ENCODE measurements around the gene TRMT61B. TPM values are rescaled to one million over a fixed set of nuclear protein-coding genes. Genes with fewer than 3 reads are reported as not detected.

The TRMT61B gene
- 10 to 100 TPM; 15.1 to 16.0 TPM for total RNA-seq

DNA sequence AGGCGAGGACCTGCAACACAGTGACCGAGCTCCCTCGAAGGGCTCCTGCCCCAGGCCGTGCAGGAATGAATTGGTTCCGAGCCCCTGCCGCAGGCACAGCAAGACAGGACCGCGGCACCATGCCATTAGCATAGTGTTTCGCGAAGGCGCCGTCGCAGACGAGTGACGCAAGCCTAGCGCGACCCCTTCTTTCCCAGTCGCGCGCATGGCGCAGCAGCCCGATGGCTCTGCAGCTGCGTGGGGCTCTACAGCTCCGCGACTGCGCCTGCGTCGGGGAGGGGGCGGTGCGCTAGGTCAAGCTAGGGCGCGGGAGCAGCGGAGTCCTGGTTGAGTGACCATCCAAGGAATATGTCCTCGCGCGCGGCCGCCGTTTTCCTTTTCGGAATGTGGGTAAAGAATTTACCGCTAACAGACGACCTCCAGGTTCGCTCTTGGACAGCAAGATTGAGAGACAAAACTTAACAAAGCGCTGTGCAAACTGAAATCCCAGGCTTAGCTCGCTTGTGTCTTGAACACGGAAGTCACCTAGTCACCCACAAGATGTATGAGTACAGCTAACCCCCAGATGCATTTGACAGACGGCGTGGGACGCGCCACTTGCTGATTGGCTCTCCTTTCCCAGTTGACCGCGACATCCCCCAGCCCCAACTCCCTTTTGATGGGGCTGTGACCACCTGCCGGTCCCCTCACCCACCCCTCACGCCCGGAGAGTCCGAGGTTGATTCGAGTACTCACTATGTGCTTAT lies at the start of gene TRMT61B:
TSS of gene TRMT61B (minus strand) at position 164 of the 746 bp plus-strand sequence. CDS start at position 132, 32 bp downstream.
- DNase-seq (peak; percentile 97), ATAC-seq (ENCODE audit: low read depth) (peak; percentile 99)
- POLR2A ChIA-PET = interaction anchor here (0.6 to 4.3 kb wide), 10 partner anchors 12 to 365 kb away, joined by 3 to 73 read pairs (median 4); partner anchors contain the start of genes PPP1CB, SPDYA and WDR43
- peak within 1 kb of the TSS; percentile 94 for H3K4me3 Mint-ChIP-seq
- H3K4me1 Mint-ChIP-seq = peaks cover 20% of the 10 kb centered on the region
- peaks cover 16% of the 10 kb centered on the region for H3K27me3 Mint-ChIP-seq
- H3K9me3 Mint-ChIP-seq = no peaks in the 10 kb centered on the region
- H3K36me3 Mint-ChIP-seq = no peaks in the 10 kb centered on the region
- peak within 1 kb of the TSS; percentile 97 for H3K27ac Mint-ChIP-seq

DNA sequence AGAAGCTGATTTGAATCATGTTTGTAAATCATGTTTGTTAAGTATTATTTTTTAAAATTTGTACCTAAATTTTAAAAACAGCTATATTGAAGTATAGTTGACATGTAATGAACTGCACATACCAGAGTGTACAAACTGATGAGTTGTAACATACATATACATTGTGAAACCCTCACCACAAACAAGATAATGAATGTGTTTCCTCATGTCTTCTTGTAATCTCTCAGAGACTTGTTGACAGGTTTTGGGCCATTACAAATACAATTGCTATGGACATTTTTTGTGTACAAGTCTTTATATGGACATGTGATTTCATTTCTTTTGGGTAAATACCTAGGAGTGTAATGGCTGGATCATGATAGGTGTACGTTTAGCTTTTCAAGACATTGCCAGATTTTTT lies 45.8 kb upstream of the TRMT61B start:
- H3K27ac Mint-ChIP-seq = no peak overlapping the region
- no peaks in the 10 kb centered on the region for H3K9me3 Mint-ChIP-seq
- DNase-seq (no peak), ATAC-seq (ENCODE audit: low read depth) (no peak)
- no peak overlapping the region for H3K4me3 Mint-ChIP-seq
- H3K36me3 Mint-ChIP-seq = peaks cover 26% of the 10 kb centered on the region
- POLR2A ChIA-PET = interaction anchor here (0.9 kb wide), 1 partner anchor 46 kb away, joined by 3 read pairs; the partner anchor contains the start of gene TRMT61B
- H3K27me3 Mint-ChIP-seq = no peaks in the 10 kb centered on the region
- peaks cover 9% of the 10 kb centered on the region for H3K4me1 Mint-ChIP-seq

DNA sequence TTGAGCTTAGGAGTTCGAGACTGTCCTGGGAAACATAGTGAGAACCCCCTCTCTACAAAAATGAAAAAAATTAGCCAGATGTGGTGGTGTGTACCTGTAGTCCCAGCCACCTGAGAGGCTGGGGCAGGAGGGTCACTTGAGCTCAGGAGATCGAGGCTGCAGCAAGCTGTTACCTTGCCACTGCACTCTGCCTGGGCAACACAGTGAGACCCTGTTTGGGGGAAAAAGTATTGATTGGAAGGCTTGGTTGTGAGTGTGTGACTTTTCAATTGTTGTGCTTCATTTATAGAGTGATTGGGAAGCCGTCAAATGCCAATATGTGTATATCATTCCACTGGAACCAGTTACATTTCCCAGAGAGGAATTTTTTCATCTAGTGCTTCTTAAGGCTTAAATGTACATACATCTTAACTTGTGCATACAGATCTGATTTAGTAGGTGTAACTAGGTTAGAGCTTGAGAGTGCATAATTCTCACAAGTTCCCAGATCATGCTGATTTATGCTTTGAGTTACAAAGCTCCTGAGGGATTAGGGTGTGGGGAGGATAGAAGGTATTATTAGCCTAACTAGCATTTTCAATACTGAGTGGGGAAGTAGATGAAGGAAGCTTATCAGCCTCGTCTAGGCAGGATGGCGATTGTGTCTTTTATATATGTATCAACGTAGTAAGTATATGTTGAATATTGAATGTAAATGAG lies 39.7 kb upstream of the TRMT61B start:
- Mint-ChIP-seq H3K36me3 (peaks cover 36% of the 10 kb centered on the region), H3K9me3 (no peaks in the 10 kb centered on the region), H3K27ac (peak overlapping the region; percentile 12), H3K27me3 (no peaks in the 10 kb centered on the region), H3K4me3 (no peak overlapping the region), H3K4me1 (peaks cover 6% of the 10 kb centered on the region)
- POLR2A ChIA-PET = no interaction called here
- no peak for DNase-seq
- ATAC-seq (ENCODE audit: low read depth) = no peak

DNA sequence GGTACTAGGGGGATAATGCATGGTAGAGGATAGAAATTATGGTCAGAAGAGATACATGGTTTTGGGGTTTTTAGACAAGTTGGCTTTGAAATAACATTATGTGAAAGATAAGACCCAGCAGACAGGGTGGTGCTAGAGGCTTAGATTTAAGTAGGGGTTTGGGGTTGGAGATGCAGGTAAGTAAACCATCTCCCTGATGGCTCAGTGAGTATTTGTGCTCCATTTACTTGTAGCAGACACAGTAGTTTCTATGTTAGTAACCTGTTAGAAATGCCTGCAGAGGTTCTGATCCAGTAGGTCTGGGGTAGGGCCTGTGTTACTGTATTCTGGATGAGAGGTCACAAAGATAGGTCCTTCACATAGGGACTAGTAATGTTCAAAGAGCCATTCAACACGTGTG lies 38.1 kb upstream of the TRMT61B start:
- H3K27me3 Mint-ChIP-seq = no peaks in the 10 kb centered on the region
- POLR2A ChIA-PET = interaction anchor here (1.1 kb wide), 1 partner anchor 14 kb away, joined by 3 read pairs; the partner anchor contains the start of gene WDR43
- no peak overlapping the region for H3K27ac Mint-ChIP-seq
- H3K4me1 Mint-ChIP-seq = peaks cover 11% of the 10 kb centered on the region
- no peaks in the 10 kb centered on the region for H3K9me3 Mint-ChIP-seq
- no peak for ATAC-seq (ENCODE audit: low read depth)
- H3K36me3 Mint-ChIP-seq = peaks cover 31% of the 10 kb centered on the region
- no peak for DNase-seq
- H3K4me3 Mint-ChIP-seq = no peak overlapping the region

DNA sequence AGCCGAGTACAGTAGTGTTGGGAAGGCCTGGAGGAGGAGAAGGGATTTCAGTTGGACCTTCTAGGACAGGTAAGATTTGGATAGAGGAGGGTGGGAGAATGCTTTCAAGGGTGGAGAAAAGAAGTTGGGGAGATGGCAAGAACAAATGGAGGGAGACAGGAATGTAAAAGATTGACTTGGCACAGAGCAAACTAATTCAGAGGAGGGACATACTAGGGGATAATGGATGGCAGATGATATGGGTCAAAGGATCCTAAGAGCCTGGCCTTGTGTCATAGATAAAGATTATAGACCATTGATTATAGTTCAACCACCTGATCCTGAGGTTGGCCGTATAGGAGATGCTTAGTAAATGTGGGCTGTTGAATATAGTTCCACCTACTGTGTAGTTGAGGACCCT lies 36.7 kb upstream of the TRMT61B start:
- no peaks in the 10 kb centered on the region for H3K27me3 Mint-ChIP-seq
- ATAC-seq (ENCODE audit: low read depth) (no peak), DNase-seq (no peak)
- peaks cover 12% of the 10 kb centered on the region for H3K4me1 Mint-ChIP-seq
- H3K36me3 Mint-ChIP-seq = peaks cover 27% of the 10 kb centered on the region
- no peak overlapping the region for H3K27ac Mint-ChIP-seq
- POLR2A ChIA-PET = no interaction called here
- no peaks in the 10 kb centered on the region for H3K9me3 Mint-ChIP-seq
- no peak overlapping the region for H3K4me3 Mint-ChIP-seq

DNA sequence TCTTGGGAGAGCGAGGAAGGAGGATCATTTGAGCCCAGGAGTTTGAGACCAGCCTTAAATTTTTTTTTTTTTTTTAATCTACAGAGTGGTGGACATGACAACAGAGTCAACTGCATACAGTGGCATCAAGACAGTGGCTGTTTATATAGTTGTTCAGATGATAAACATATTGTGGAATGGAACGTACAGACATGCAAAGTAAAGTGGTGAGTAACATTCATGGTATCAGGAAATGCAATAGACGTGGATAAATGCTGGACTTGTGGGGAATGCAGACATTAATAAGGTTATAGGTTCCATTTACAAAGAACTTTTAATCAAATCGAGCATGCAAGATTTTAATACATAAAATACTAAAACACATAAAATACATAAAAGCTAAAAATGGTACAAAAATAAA lies 36.3 kb upstream of the TRMT61B start:
- Mint-ChIP-seq H3K36me3 (peaks cover 27% of the 10 kb centered on the region), H3K4me1 (peaks cover 14% of the 10 kb centered on the region), H3K27me3 (no peaks in the 10 kb centered on the region), H3K9me3 (no peaks in the 10 kb centered on the region), H3K27ac (no peak overlapping the region), H3K4me3 (no peak overlapping the region)
- DNase-seq (no peak), ATAC-seq (ENCODE audit: low read depth) (no peak)
- POLR2A ChIA-PET = interaction anchor here (2.2 kb wide), 1 partner anchor 11 kb away, joined by 10 read pairs; the partner anchor contains the start of gene WDR43

DNA sequence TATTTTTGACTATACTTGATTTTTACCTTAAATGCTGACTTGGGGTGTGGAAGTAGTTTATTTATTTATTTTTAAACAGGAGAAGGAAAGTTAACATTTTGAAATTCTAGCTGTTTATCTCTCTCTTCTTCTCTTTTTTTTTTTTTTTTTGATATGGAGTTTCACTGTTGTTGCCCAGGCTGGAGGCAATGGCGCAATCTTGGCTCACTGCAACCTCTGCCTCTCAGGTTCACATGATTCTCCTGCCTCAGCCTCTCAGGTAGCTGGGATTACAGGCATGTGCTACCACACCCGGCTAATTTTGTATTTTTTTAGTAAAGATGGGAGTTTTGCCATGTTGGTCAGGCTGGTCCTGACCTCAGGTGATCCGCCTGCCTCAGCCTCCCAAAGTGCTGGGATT lies 35.4 kb upstream of the TRMT61B start:
- Mint-ChIP-seq H3K27ac (no peak overlapping the region), H3K27me3 (no peaks in the 10 kb centered on the region), H3K9me3 (no peaks in the 10 kb centered on the region), H3K4me3 (no peak overlapping the region), H3K36me3 (peaks cover 27% of the 10 kb centered on the region), H3K4me1 (peaks cover 19% of the 10 kb centered on the region)
- POLR2A ChIA-PET = interaction anchor here (2.2 kb wide), 1 partner anchor 11 kb away, joined by 10 read pairs; the partner anchor contains the start of gene WDR43
- DNase-seq (no peak), ATAC-seq (ENCODE audit: low read depth) (no peak)

- ATAC-seq (ENCODE audit: low read depth) (no peak), DNase-seq (no peak)
- H3K9me3 Mint-ChIP-seq = no peaks in the 10 kb centered on the region
- H3K27ac Mint-ChIP-seq = peak overlapping the region; percentile 42
- POLR2A ChIA-PET = interaction anchor here (2.2 kb wide), 1 partner anchor 10 kb away, joined by 10 read pairs; the partner anchor contains the start of gene WDR43
- no peaks in the 10 kb centered on the region for H3K27me3 Mint-ChIP-seq
- H3K4me3 Mint-ChIP-seq = no peak overlapping the region
- H3K4me1 Mint-ChIP-seq = peaks cover 21% of the 10 kb centered on the region
- peaks cover 24% of the 10 kb centered on the region for H3K36me3 Mint-ChIP-seq
Observed at GRCh38 chr2:28904802-28905457, 34.8 kb upstream of the TRMT61B start.

DNA sequence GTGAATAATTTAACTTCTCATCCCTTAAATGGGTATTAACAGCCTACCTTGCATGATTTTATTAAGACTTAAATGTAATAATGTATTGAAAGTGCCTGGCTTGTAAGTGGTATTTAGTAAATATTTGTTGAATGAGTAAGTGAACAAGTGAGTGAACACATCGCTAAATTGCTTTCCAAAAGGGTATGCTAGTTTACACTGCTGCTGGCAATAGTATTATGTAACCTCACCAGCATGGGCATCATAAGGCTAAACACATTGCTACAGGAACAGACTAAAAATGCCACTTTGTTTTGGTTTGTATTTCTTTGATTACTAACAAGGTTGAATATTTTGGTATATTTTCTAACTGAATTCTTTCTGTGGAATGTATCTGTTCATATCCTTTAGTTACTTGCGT lies 34.2 kb upstream of the TRMT61B start:
- ATAC-seq (ENCODE audit: low read depth) = no peak
- Mint-ChIP-seq H3K27ac (no peak overlapping the region), H3K4me3 (no peak overlapping the region), H3K9me3 (no peaks in the 10 kb centered on the region), H3K36me3 (peaks cover 21% of the 10 kb centered on the region), H3K27me3 (no peaks in the 10 kb centered on the region), H3K4me1 (peaks cover 22% of the 10 kb centered on the region)
- DNase-seq = no peak
- POLR2A ChIA-PET = interaction anchor here (0.6 to 2.2 kb wide), 2 partner anchors 9 to 120 kb away, joined by 4 to 10 read pairs; partner anchors contain the start of gene WDR43

GRCh38 chr2:28902584-28902983 lies 32.5 kb upstream of the TRMT61B start:
- POLR2A ChIA-PET = interaction anchor here (1.3 to 1.6 kb wide), 2 partner anchors 8 to 33 kb away, joined by 4 to 5 read pairs; partner anchors contain the start of gene TRMT61B
- Mint-ChIP-seq H3K9me3 (no peaks in the 10 kb centered on the region), H3K27ac (no peak overlapping the region), H3K4me3 (no peak overlapping the region), H3K4me1 (peaks cover 35% of the 10 kb centered on the region), H3K27me3 (no peaks in the 10 kb centered on the region), H3K36me3 (peaks cover 16% of the 10 kb centered on the region)
- DNase-seq (no peak), ATAC-seq (ENCODE audit: low read depth) (no peak)

DNA sequence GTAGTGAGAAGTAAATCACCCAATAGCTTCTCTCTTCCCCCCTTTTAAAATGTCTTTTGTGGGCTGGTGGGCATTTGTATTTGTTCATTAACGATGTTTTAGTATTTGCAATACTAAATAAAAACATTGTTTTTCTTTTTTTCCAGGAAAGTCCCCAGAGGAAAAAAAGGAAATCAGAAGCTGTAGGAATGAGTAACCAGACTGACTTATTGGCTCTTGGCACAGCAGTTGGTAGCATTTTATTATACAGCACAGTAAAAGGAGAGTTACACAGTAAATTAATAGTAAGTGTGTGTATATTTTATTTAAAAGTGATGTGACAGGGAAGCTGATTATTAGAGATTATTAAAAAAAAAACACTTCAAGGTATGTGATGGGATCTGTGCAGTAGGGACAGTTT lies 31.7 kb upstream of the TRMT61B start:
- H3K27me3 Mint-ChIP-seq = no peaks in the 10 kb centered on the region
- no peak overlapping the region for H3K27ac Mint-ChIP-seq
- POLR2A ChIA-PET = interaction anchor here (1.6 kb wide), 1 partner anchor 32 kb away, joined by 5 read pairs; the partner anchor contains the start of gene TRMT61B
- no peak overlapping the region for H3K4me3 Mint-ChIP-seq
- H3K4me1 Mint-ChIP-seq = peaks cover 41% of the 10 kb centered on the region
- ATAC-seq (ENCODE audit: low read depth) (no peak), DNase-seq (no peak)
- peaks cover 15% of the 10 kb centered on the region for H3K36me3 Mint-ChIP-seq
- no peaks in the 10 kb centered on the region for H3K9me3 Mint-ChIP-seq

- no peak for ATAC-seq (ENCODE audit: low read depth)
- no peak for DNase-seq
- H3K9me3 Mint-ChIP-seq = no peaks in the 10 kb centered on the region
- no peak overlapping the region for H3K4me3 Mint-ChIP-seq
- no peak overlapping the region for H3K27ac Mint-ChIP-seq
- H3K4me1 Mint-ChIP-seq = peaks cover 47% of the 10 kb centered on the region
- H3K36me3 Mint-ChIP-seq = peaks cover 11% of the 10 kb centered on the region
- POLR2A ChIA-PET = interaction anchor here (1.6 kb wide), 1 partner anchor 31 kb away, joined by 5 read pairs; the partner anchor contains the start of gene TRMT61B
- no peaks in the 10 kb centered on the region for H3K27me3 Mint-ChIP-seq
Observed at GRCh38 chr2:28901202-28901601, 31.1 kb upstream of the TRMT61B start.

DNA sequence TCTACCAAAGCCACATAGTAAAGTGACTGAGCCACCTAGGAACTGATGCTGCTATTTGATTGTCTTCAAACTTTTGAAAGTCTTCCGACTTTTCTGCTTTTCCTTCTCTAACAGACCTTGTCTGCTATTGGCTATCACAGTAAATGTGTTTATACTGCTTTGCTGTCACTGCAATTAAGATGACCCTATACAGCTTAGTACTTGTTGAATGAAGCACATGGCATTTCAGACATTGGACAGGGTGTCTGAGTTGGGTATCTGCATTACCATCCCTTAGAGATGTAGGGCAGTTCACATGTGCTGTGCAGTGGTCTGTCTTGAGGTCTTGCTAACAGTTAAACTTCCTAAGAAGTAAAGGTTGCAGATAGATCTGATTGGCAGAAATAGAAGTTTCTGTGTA lies 27.9 kb upstream of the TRMT61B start:
- POLR2A ChIA-PET = no interaction called here
- peak overlapping the region; percentile 23 for H3K4me3 Mint-ChIP-seq
- ATAC-seq (ENCODE audit: low read depth) (no peak), DNase-seq (no peak)
- H3K36me3 Mint-ChIP-seq = peaks cover 3% of the 10 kb centered on the region
- peaks cover 41% of the 10 kb centered on the region for H3K4me1 Mint-ChIP-seq
- no peak overlapping the region for H3K27ac Mint-ChIP-seq
- H3K27me3 Mint-ChIP-seq = no peaks in the 10 kb centered on the region
- no peaks in the 10 kb centered on the region for H3K9me3 Mint-ChIP-seq

Data from activated naive CD8-positive, alpha-beta T cell treated with anti-CD3 and anti-CD28 coated beads, Interleukin-2, amount 10 ng/mL, durations not matched to agents 7 days and 5 days (primary cell).